GM19043 (cell line): Measurements from ENCODE around the gene RELA.
A peak's percentile ranks its signal among the peaks of the same experiment; 100 is the strongest.
"Not testable (repeated sequence)": the region's sequence is repeated elsewhere in the genome, so short reads cannot be mapped to it uniquely, and the experiment has no call there.

Experiments
- ATAC-seq: cut with Tn5 transposase; IDR thresholded peaks from one replicate; pipeline ENCODE4 v1.9.1; 2021; ENCODE audit warnings: low read depth; ENCODE audit not compliant: unreplicated experiment

The RELA gene

GRCh38 chr11:65662799-65663638 is at the start of gene RELA:
RELA (minus strand) TSS chr11:65662916; CDS start chr11:65662832, 84 bp downstream.
- ATAC-seq = peak; percentile 65

- peak; percentile 67 for ATAC-seq
These were observed 49.3 kb upstream of the RELA start, which contains the start of gene KAT5 for GRCh38 chr11:65711785-65712632. KAT5 (plus strand) TSS chr11:65712252; CDS start chr11:65712268, 16 bp downstream.

GRCh38 chr11:65710421-65710820 is 47.7 kb upstream of the RELA start:
- ATAC-seq = no peak

- no peak for ATAC-seq
These were observed 46.9 kb upstream of the RELA start for GRCh38 chr11:65709661-65710060.

GRCh38 chr11:65708451-65708850 is 45.7 kb upstream of the RELA start:
- no peak for ATAC-seq

- ATAC-seq = not testable (repeated sequence)
These were observed 44.3 kb upstream of the RELA start for GRCh38 chr11:65707002-65707401.

GRCh38 chr11:65706303-65706763 is 43.6 kb upstream of the RELA start:
- not testable (repeated sequence) for ATAC-seq

- no peak for ATAC-seq
These were observed 41.1 kb upstream of the RELA start for GRCh38 chr11:65703846-65704245.

GRCh38 chr11:65701686-65702085 is 39.0 kb upstream of the RELA start:
- ATAC-seq = no peak

GRCh38 chr11:65700399-65700798 is 37.7 kb upstream of the RELA start:
- ATAC-seq = no peak

- ATAC-seq = no peak
These were observed 36.6 kb upstream of the RELA start for GRCh38 chr11:65699306-65699705.

- ATAC-seq = no peak
These were observed 35.5 kb upstream of the RELA start for GRCh38 chr11:65698205-65698604.

- no peak for ATAC-seq
These were observed 34.3 kb upstream of the RELA start for GRCh38 chr11:65696802-65697552.

GRCh38 chr11:65695459-65696241 is 32.9 kb upstream of the RELA start:
- no peak for ATAC-seq

GRCh38 chr11:65692367-65692766 is 29.7 kb upstream of the RELA start:
- ATAC-seq = no peak

- not testable (repeated sequence) for ATAC-seq
These were observed 29.1 kb upstream of the RELA start for GRCh38 chr11:65691847-65692246.

- ATAC-seq = no peak
These were observed 23.3 kb upstream of the RELA start for GRCh38 chr11:65685981-65686380.

- not testable (repeated sequence) for ATAC-seq
These were observed 20.8 kb upstream of the RELA start for GRCh38 chr11:65683480-65683879.

GRCh38 chr11:65680192-65680743 is 17.6 kb upstream of the RELA start:
- ATAC-seq = no peak
